Mesenteric fat pad (tissue), 1 donor: Measurements from ENCODE around the gene GRPEL1. TPM values are rescaled to one million over a fixed set of nuclear protein-coding genes. Genes with fewer than 3 reads are reported as not detected.
"Not testable (repeated sequence)": the region's sequence is repeated elsewhere in the genome, so short reads cannot be mapped to it uniquely, and the experiment has no call there.

Experiments
- DNase-seq: peaks from one replicate; pipeline ENCODE4 v3.0.0-alpha.2; 2020; ENCODE audit warnings: low spot score
- long read RNA-seq: library from polyadenylated mRNA; unstranded; transcript quantifications from one replicate; pipeline ENCODE4 v2.0.0, GENCODE V29; 2020
- total RNA-seq: library from RNA; stranded (reverse); fragmentation: NEBNext Ultra II Directional; extraction: Animal tissue kit (Norgen Biotek cat#: 25700); gene quantifications from one replicate; pipeline ENCODE4 v1.2.1, GENCODE V29; 2021
- donor health status: DM: yes; HTN: yes; CAD: no.

GRPEL1 gene
- 42.8 TPM for total RNA-seq
- long read RNA-seq, transcript GRPEL1-201 (4 exons, 2,775 nt): major isoform, 237 of 259 reads
- long read RNA-seq, partial matches to known transcripts: 3 of 259 reads
- long read RNA-seq, other reads (novel, unspliced or antisense): 15 of 259 reads

- DNase-seq: no peak
Measured at GRCh38 chr4:7067452-7068278, at the start of gene GRPEL1. Gene GRPEL1 (minus strand): TSS chr4:7068064. CDS start chr4:7068032, 32 bp downstream.

GRCh38 chr4:7116705-7117104 lies 48.8 kb upstream of the GRPEL1 start:
- no peak for DNase-seq

GRCh38 chr4:7115557-7116340 lies 47.9 kb upstream of the GRPEL1 start:
- no peak for DNase-seq

- no peak for DNase-seq
Measured at GRCh38 chr4:7112656-7113055, 44.8 kb upstream of the GRPEL1 start.

GRCh38 chr4:7111441-7111840 lies 43.6 kb upstream of the GRPEL1 start:
- DNase-seq: no peak

- DNase-seq: no peak
Measured at GRCh38 chr4:7110546-7110945, 42.7 kb upstream of the GRPEL1 start.

GRCh38 chr4:7109169-7109568 lies 41.3 kb upstream of the GRPEL1 start:
- DNase-seq: no peak

GRCh38 chr4:7108660-7109059 lies 40.8 kb upstream of the GRPEL1 start:
- no peak for DNase-seq

GRCh38 chr4:7108046-7108625 lies 40.3 kb upstream of the GRPEL1 start:
- no peak for DNase-seq

- DNase-seq: no peak
Measured at GRCh38 chr4:7107166-7107905, 39.5 kb upstream of the GRPEL1 start.

- peak; percentile 82 for DNase-seq
Measured at GRCh38 chr4:7105276-7105675, 37.4 kb upstream of the GRPEL1 start.

GRCh38 chr4:7104366-7105031 lies 36.6 kb upstream of the GRPEL1 start:
- peak; percentile 74 for DNase-seq

GRCh38 chr4:7103607-7104365 lies 35.9 kb upstream of the GRPEL1 start:
- DNase-seq: peak; percentile 92

- peak; percentile 95 for DNase-seq
Measured at GRCh38 chr4:7103031-7103606, 35.3 kb upstream of the GRPEL1 start.

GRCh38 chr4:7102516-7102909 lies 34.6 kb upstream of the GRPEL1 start:
- DNase-seq: not testable (repeated sequence)

- DNase-seq: peak; percentile 92
Measured at GRCh38 chr4:7101692-7102515, 34.0 kb upstream of the GRPEL1 start.

- peak; percentile 26 for DNase-seq
Measured at GRCh38 chr4:7096236-7096635, 28.4 kb upstream of the GRPEL1 start.

- peak; percentile 80 for DNase-seq
Measured at GRCh38 chr4:7095611-7096155, 27.8 kb upstream of the GRPEL1 start.
